ENCODE measurements around the gene SARDH.
"Not testable (repeated sequence)": the region's sequence is repeated elsewhere in the genome, so short reads cannot be mapped to it uniquely, and the experiment has no call there.

SARDH gene

DNA sequence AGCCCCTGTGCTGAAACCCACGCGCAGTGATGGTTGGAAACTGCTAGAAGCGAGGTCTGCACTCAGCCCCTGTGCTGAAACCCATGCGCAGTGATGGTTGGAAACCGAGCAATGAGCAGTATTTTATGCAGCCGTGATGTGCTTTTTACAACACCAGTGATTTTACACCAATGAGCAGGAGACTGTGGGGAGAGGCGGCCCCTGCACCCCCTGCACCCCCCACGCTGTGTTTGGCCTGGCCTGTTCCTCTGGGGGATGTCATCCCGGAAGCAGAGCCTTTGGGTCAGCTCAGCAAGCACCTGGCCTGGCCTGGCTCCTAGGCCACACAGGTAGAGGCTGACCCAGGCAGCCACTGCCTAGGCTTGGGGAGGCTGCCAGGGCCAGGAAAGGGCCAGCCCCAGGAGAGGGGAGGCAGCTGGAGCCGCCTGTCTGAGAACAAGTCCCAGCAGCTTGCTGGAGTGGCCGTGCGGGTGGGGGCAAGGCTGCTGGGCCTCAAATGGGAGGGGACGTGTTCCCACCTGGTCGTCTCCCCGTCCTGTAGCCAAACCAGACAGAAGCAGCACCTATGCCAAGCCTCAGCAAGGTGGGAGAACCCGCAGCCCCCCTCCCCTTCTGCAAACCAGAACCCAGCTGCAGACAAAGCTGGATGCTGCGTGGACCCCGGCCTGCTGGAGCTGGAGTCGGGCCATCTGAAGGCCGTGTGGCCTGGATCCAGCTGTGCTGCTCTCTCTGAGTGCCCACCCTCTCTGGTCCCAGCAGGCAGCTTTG lies 55.1 kb downstream of the SARDH start:
- DNase-seq, result no peak

DNA sequence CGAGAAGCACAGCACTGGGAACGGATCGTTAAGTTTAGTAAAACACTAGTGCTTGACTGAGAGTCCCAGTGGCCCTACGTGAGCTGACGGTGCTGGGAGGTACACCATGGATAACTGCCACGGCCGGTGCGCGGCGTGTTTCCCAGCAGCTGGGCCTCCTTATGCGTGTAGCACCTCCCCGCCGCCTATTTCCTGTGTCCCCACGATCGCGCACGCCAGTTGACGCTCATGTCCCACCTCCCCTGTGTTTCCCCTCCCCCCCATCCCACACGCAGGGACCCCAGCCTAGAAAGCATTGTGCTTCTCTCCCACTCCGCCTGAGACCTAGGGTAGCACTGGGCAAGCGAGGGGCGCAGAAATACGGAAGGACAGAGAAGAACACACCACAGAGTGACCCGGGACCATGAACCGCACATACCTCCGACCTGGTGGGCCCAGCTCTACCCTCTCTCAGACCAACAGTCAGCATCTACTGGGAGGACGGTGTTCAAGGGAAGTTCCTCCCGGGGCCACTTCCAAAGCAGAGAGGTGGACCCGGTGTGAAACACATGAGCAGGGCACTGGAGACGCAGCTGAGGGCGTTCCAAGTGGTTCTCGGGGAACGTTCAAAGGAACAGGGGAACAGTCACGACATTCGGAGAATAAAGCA lies 56.4 kb downstream of the SARDH start:
- no peak for DNase-seq

GRCh38 chr9:133680976-133681657 lies 57.0 kb downstream of the SARDH start:
- DNase-seq, result no peak

DNA sequence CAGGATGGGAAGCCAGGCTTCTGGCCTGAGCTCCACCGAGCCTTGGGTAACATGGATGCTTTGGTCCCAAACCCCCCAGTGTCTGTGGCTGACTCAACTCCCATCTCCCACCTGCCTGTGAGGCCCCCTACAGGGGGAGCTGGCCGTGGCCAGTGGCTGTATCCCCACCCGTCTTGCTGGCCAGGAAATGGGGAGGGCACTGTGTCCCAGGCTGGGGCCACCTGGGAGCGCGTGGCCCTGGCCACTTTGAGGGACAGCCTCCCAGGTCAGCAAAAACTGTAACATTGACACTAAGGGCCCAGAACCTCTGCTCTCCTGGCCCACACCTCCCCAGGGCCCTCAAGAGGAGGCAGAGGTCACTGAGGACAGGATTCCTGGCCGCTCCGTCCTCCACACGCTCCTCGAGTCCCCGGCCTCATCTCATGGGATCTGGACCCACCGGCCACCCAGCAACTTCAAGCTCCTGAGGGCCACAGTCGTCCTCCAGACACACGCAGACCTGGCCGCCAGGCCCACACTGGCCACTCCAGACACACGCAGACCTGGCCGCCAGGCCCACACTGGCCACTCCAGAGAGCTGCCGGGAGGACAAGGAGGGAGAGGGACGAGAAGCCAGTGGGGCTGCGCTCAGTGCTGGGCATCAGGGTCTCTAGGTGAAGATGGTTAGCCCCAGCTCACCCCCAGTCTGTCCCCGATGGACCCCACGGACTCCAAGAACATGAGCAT lies 57.7 kb downstream of the SARDH start:
- DNase-seq, result no peak

DNA sequence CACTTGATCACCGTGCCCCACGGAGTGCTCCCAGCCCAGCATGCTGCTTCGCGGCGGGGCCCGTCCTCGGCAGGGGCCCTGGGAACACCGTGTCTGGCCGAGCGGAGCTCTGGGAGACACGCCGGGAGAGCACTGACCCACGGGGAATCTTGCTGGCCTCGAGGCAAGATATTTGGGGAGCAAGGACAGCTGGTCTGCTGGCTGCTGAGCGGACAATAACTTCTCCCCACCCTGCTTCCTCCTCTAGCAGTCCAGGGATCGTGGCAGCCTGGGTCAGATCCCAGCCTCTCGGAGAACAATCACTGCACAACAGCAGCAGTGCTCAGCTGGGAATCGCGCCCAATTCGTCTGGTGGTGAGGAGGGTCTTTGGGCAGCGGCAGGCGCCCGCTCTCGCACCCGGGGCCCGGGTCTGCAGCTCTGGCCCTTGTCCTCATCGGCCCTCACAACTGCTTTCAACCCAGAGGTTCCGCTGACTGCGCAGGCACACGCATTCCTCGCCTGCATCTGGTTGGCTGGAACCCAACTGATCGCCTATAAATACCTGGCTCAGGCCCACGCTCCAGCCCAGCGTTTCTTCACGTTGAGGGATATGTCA lies 58.6 kb downstream of the SARDH start:
- no peak for DNase-seq

DNA sequence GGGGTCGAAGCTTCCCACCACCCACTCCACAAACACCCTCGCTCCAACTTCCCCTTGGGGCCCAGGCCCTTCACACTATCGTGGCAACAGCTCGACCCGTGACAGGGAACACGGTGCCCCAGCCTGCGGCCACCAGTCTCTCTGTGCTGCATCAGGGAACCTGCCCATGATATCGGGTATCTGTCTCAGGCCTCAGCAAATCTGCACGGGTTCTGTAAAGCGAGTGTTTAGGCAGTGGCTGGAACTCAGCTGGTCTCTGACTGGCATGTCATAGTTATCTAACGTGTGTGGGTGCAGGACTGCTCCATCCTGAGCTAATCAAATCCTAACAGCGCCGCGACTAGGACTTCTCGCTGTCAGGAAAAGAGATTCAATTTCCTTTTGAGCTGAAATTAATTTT lies 59.1 kb downstream of the SARDH start:
- DNase-seq, result no peak

GRCh38 chr9:133677126-133678010 lies 60.8 kb downstream of the SARDH start:
- no peak for DNase-seq

- DNase-seq, result no peak
Observed at GRCh38 chr9:133676450-133676849, 61.7 kb downstream of the SARDH start.

DNA sequence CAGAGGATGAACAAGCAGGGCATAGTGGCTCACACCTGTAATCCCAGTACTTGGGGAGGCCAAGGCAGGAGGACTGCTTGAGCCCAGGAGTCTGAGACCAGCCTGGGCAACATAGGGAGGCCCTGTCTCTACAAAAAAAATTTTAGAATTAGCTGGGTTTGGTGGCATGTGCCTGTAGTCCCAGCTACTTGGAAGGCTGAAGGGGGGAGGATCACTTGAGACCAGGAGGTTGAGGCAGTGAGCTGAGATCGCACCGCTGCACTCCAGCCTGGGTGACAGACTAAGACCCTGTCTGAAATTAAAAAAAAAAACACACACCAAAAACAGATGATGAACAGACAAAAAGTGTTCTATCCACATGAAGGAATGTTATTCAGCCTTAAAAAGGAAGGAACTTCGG lies 62.4 kb downstream of the SARDH start:
- DNase-seq, result not testable (repeated sequence)

DNA sequence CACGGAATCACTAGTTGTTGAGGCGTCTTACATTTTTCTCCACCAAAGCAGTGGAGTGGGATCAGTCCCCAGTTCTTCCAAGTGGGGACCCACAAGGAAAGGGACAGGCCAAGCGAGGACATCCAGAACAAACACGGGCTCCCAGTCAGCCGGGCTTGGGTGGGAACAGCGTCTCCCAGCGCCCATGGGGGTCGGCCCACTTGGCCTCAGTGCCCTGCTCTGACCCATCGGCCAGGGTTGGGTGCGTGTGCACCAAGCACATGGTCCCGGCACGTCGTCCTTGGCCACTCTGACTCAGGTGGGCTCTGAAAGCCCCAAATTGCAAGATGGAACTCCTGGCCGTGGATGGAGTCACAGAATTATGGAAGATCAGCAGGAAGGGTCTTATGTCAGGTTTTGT lies 64.1 kb downstream of the SARDH start:
- DNase-seq, result no peak

DNA sequence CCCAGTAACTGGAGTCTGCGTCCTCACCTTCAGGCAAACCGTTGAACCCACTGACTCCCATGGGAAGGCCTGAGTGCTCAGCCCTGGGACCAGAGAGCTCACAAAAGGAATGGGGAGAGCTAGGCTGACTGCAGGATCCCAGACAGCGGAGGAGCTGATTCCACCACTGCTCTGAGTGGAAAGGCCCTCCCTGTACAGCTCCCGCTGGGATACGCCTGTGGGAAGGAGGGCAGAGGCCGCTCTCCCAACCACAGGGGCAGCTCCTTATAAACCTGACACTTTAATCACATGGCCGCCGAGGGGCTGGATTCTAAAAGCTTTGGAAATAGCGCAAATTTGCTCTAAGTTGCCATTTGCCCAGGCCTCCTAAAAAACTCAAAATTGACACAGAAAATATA lies 64.9 kb downstream of the SARDH start:
- DNase-seq, result no peak

DNA sequence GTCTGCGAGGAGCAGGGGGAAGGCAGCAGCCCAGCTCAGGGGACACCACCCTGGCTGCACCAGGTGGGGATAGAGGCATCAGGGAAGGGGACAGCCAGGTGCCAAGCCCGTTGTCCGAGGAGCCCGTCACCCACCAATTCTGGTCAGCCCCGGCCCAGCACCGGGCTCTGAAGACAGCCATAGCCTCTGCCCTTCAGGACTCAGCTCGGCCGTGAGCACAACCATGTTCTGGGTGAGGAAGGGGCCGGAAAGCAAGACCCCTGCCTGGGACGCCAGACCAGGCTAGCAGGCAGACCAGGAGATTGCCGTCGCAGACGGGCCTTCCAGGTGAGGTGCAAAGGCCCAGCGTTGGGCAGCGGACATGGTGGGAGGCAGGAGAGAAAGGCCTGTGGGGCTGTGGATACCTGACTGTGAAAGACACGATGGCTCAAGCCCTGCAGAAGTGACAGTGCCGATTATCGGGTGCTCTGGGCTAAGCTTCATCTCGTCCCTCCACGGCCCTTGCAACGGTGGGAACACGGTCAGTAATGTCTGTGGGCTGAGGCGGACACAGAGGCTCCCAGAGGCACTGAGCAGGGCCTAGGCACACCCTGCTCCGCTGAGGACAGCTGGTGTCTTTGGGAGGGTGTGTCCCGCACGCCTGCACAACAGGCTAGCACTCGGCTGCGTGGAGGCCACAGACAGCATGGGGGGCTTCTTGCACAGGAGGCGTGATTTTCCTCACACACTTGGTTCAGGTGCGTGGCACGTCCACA lies 65.5 kb downstream of the SARDH start:
- no peak for DNase-seq

- no peak for DNase-seq
Observed at GRCh38 chr9:133671371-133671770, 66.8 kb downstream of the SARDH start.

GRCh38 chr9:133670466-133670865 lies 67.7 kb downstream of the SARDH start:
- no peak for DNase-seq

DNA sequence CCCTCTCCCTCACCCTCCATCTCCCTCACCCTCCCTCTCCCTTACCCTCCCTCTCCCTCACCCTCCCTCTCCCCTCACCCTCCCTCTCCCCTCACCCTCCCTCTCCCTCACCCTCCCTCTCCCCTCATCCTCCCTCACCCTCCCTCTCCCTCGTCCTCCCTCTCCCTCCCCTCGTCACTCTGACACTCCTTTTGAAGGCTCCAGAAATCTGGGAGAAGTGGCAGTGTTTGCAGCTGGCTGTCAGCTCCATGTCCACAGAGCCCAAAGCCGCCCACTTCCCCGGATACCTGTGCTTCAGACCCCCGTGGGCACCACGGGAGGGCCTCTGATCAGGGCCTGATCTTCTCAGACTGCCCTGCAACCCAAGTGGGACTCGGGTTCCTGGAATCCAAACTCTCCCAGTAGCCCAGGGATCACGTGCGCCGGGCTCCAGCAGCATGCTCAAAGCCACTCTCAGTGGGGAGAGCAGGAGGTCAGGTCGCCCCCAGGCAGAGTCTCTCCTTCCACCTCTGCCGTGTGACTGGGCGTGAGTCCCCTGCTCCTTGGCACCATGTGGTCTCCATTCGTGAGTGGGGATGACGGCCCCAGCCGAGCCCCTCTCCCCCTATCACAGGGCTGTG lies 68.9 kb downstream of the SARDH start:
- no peak for DNase-seq

GRCh38 chr9:133667759-133668450 lies 70.2 kb downstream of the SARDH start:
- no peak for DNase-seq

DNA sequence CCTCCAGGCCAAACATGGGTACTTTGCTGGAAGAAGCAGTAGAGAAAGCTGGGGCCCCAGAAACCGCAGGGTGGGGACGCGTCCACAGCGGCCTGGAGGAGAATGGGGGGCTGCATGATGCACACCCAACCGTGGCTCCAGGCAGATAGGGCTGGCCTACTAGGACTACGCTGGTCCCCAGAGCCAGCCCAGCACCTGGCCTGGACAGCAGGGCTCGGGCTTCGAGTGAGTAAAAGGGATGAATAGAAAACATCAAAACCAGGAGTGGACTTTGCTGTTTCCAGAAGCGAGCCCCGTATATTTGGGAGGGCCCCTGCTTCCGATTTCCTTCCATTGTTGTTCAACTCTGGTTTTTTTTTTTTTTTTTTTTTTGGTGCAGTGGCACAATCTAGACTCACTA lies 71.3 kb downstream of the SARDH start:
- DNase-seq, result no peak

DNA sequence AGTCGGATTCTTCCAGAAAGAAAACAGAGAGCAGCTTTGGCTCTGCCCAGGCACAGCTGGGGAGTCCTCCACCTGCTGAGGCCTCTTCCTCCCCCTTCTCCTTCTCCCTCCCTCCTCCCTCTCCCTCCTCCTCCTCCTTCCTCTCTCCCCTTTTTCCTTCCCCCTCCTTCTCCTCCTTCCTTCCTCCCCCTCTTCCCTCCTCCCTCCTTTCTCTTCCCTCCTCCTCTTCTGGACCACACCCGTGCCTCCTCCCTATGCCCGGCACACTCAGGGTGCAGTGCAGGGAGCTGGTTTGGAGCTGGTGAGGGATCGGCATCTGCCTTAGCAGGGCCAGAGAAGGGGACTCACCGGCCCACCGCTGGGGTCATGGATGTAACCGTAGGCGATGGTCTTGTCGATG lies 71.8 kb downstream of the SARDH start:
- no peak for DNase-seq

DNA sequence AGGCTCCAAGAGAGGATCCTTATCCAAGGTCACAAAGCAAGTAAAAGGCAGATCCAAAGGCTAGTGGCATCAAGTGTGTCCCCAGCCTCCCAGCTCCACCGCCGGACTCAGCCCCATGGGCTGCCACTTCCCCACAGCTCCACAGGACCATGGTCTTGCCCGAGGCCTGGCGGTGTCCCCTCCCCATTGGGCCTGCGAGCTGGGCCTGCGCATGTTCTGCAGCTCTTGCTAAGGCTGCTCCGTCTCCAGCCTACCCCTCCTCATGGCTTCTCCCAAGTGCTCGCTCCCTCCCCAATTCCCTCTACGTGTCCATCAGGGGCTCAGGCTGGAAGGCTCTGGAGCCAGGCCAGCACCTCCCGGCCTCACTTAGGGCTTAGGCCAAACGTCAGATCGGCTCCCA lies 72.6 kb downstream of the SARDH start:
- no peak for DNase-seq

- no peak for DNase-seq
Observed at GRCh38 chr9:133665096-133665495, 73.1 kb downstream of the SARDH start.

Measured in NCI-H1092 treated with DMSO at 0.1 percent for 48 hours (cell line).